Tibial nerve (tissue), 4 donors: ENCODE results near the gene CFD. TPM values are rescaled to one million over a fixed set of nuclear protein-coding genes. Genes with fewer than 3 reads are reported as not detected.

Experiments
- DNase-seq, 2 donors: peaks; one replicate each; pipeline ENCODE4 v3.0.0-alpha.2; 2019; ENCODE audit warnings: low spot score in 2 of 2
- H3K27ac ChIP-seq, 4 donors: fragments of 200-600 bp; sonication (generic) in 3 of 4; one replicate each; pipeline ENCODE4 v1.5.1; 2017 to 2019; ENCODE audit warnings: mild to moderate bottlenecking in 1 of 4
- H3K27me3 ChIP-seq, 2 donors: fragments of 200-600 bp; sonication (generic) in 1 of 2; one replicate each; pipeline versions ENCODE4 v1.5.1 to v1.6.0; 2017 to 2019
- H3K36me3 ChIP-seq, 3 donors: fragments of 200-600 bp; sonication (generic); one replicate each; pipeline ENCODE4 v1.5.1; 2018 to 2019
- H3K4me1 ChIP-seq, 4 donors: fragments of 200-600 bp; sonication (generic) in 3 of 4; one replicate each; pipeline ENCODE4 v1.5.1; 2017 to 2019
- H3K4me3 ChIP-seq, 4 donors: fragments of 200-600 bp; sonication (generic) in 3 of 4; one replicate each; pipeline ENCODE4 v1.5.1; 2017 to 2019; ENCODE audit warnings: mild to moderate bottlenecking in 1 of 4, moderate library complexity in 1 of 4
- H3K9me3 ChIP-seq, 4 donors: fragments of 200-600 bp; sonication (generic) in 3 of 4; one replicate each; pipeline ENCODE4 v1.5.1; 2017 to 2019
- EP300 ChIP-seq, 2 donors: sonication (generic); formaldehyde crosslinking; IDR thresholded peaks; one replicate each; pipeline ENCODE4 v1.6.1; 2017; ENCODE audit warnings: antibody characterized with exemption in 2 of 2, mild to moderate bottlenecking in 1 of 2
- POLR2A ChIP-seq, 2 donors: fragments of 450-650 bp; IDR thresholded peaks; one replicate each; pipeline ENCODE4 v1.6.1; 2017; ENCODE audit warnings: antibody characterized with exemption in 2 of 2, mild to moderate bottlenecking in 2 of 2, moderate library complexity in 2 of 2
- WGBS, 2 donors: methylation state at CpG; one replicate each; pipeline ENCODE4 v1.1.5; 2018; 5-methylcytosine and 5-hydroxymethylcytosine counted together
- total RNA-seq, 4 donors: library from RNA; depleted of rRNA; stranded (reverse); fragments of >200 nt; gene quantifications; one replicate each; pipeline ENCODE4 v1.1.0, GENCODE V29; 2016
- TF ChIP-seq, protein P1 (sequence below), 5 experiments: fragments of 200-600 bp in 3 of 5; fragments of 450-650 bp in 2 of 5; sonication (generic) in 3 of 5; IDR thresholded peaks; one replicate each; pipeline ENCODE4 v1.5.1; 2016 to 2019; ENCODE audit warnings: antibody characterized with exemption in 5 of 5, mild to moderate bottlenecking in 3 of 5, moderate library complexity in 2 of 5

The CFD gene
- 1,000 to 10,000 TPM; 1,040 to 7,538 (median 2,843) TPM for total RNA-seq

DNA sequence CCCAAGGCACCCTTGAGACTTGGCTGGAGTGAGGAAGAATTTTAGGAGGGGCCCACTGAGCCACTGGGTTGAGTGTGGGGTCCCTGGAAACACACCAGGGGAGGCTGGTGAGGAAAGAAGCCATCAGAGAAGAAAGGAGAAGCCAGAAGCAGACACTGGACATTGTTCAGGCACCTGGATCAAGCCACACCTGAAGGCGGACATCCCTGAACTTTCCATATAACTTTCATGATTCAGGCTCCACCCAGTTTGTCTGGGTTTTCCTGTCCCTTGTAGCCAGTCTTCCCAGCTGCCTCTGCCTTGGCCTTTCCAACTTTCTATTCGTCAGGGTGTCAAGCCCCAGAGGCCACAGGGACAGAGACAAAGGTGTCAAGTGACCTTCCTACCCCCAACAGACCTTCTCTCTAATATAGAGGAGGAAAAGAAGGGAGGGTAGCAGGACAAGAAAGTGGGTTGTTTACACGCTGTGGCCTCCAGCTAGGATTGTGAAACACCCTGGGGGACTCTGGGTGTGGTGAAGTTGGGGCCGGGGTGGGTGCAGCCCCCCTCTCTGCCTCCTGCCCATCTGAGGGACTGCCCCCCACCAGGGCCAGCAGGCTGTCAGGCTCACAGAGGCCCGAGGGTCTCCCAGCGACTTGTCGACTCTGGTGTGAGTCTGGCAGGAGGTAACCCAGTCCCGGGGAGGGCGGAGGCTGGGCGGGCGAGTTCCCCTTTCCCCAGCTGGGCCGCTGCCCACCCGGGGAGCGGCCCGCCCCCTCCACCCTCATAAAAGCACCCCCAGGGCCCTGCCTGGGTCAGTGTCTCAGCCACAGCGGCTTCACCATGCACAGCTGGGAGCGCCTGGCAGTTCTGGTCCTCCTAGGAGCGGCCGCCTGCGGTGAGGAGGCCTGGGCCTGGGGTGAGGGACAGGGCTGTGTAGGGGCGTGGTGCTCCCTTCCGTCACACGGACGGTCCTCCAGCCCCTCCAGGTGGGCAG is at the start of gene CFD:
Gene CFD, plus strand, starts transcription at position 797 of the 976 bp plus-strand sequence. Its CDS starts 26 bp downstream, at position 823.
- 31 to 34% methylated on average over 12 to 23 of the region's 24 CpGs for WGBS, 2 donors
- Histone ChIP-seq H3K9me3 (no peaks in the 10 kb centered on the region), H3K4me3 (peak within 1 kb of the TSS; percentile 31 to 53 (median 40)), H3K36me3 (no peaks in the 10 kb centered on the region), H3K27ac (peak within 1 kb of the TSS; percentile 67 to 87 (median 80)), H3K27me3 (peaks cover 0 to 67% of the 10 kb centered on the region in 2 donors), H3K4me1 (peaks cover 0 to 47% (median 10%) of the 10 kb centered on the region in 4 donors)
- TF ChIP-seq POLR2A (IDR thresholded peaks at IDR 0.05) = peak in 1 of 2 donors; percentile 69
- peak in 1 of 2 donors; percentile 86 for TF ChIP-seq EP300 (IDR thresholded peaks at IDR 0.05)
- TF ChIP-seq, protein P1, sequence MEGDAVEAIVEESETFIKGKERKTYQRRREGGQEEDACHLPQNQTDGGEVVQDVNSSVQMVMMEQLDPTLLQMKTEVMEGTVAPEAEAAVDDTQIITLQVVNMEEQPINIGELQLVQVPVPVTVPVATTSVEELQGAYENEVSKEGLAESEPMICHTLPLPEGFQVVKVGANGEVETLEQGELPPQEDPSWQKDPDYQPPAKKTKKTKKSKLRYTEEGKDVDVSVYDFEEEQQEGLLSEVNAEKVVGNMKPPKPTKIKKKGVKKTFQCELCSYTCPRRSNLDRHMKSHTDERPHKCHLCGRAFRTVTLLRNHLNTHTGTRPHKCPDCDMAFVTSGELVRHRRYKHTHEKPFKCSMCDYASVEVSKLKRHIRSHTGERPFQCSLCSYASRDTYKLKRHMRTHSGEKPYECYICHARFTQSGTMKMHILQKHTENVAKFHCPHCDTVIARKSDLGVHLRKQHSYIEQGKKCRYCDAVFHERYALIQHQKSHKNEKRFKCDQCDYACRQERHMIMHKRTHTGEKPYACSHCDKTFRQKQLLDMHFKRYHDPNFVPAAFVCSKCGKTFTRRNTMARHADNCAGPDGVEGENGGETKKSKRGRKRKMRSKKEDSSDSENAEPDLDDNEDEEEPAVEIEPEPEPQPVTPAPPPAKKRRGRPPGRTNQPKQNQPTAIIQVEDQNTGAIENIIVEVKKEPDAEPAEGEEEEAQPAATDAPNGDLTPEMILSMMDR (IDR thresholded peaks at IDR 0.05) = peak in 1 of 5 experiments; percentile 17
- peak; percentile 70 to 75 for DNase-seq

- 75 to 80% methylated on average over 23 to 30 of the region's 30 CpGs for WGBS, 2 donors
These were observed 49.2 kb upstream of the CFD start for GRCh38 chr19:810077-810855.

GRCh38 chr19:810883-811489 is 48.5 kb upstream of the CFD start:
- TF ChIP-seq POLR2A (IDR thresholded peaks at IDR 0.05) (no peak), EP300 (IDR thresholded peaks at IDR 0.05) (no peak)
- TF ChIP-seq, protein P1 (IDR thresholded peaks at IDR 0.05) = no peak
- Histone ChIP-seq H3K36me3 (peaks cover 4 to 99% (median 52%) of the 10 kb centered on the region in 3 donors), H3K27me3 (no peaks in the 10 kb centered on the region), H3K9me3 (no peaks in the 10 kb centered on the region), H3K4me3 (no peak overlapping the region), H3K27ac (no peak overlapping the region), H3K4me1 (peaks cover 0 to 2% (median 0%) of the 10 kb centered on the region in 4 donors)
- DNase-seq = no peak
- 83 to 87% methylated on average over 25 of the region's 25 CpGs for whole genome bisulfite sequencing, 2 donors

More at GRCh38 chr19:810077-810855, 49.2 kb upstream of the CFD start:
- no peaks in the 10 kb centered on the region for H3K27me3 ChIP-seq
- H3K4me1 ChIP-seq = peaks cover 0 to 3% (median 0%) of the 10 kb centered on the region in 4 donors
- H3K27ac ChIP-seq = no peak overlapping the region
- H3K4me3 ChIP-seq = no peak overlapping the region
- no peak for DNase-seq
- peaks cover 11 to 99% (median 59%) of the 10 kb centered on the region in 3 donors for H3K36me3 ChIP-seq
- TF ChIP-seq POLR2A (IDR thresholded peaks at IDR 0.05) = no peak
- no peaks in the 10 kb centered on the region for H3K9me3 ChIP-seq

DNA sequence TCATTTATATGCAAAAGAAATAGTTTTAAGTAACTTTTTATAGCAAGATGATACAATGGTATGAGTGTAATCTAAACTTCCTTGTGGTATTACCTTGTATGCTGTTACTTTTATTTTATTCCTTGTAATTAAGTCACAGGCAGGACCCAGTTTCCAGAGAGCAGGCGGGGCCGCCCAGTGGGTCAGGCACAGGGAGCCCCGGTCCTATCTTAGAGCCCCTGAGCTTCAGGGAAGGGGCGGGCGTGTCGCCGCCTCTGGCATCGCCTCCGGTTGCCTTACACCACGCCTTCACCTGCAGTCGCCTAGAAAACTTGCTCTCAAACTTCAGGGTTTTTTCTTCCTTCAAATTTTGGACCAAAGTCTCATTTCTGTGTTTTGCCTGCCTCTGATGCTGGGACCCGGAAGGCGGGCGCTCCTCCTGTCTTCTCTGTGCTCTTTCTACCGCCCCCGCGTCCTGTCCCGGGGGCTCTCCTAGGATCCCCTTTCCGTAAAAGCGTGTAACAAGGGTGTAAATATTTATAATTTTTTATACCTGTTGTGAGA is 47.9 kb upstream of the CFD start:
- no peaks in the 10 kb centered on the region for H3K4me1 ChIP-seq
- H3K4me3 ChIP-seq = no peak overlapping the region
- DNase-seq = no peak
- no peak overlapping the region for H3K27ac ChIP-seq
- H3K36me3 ChIP-seq = peaks cover 4 to 97% (median 46%) of the 10 kb centered on the region in 3 donors
- WGBS, 2 donors = 90 to 91% methylated on average over 20 of the region's 20 CpGs
- H3K9me3 ChIP-seq = no peaks in the 10 kb centered on the region
- no peak for TF ChIP-seq EP300 (IDR thresholded peaks at IDR 0.05)
- no peak for TF ChIP-seq POLR2A (IDR thresholded peaks at IDR 0.05)
- TF ChIP-seq, protein P1 (IDR thresholded peaks at IDR 0.05) = no peak
- no peaks in the 10 kb centered on the region for H3K27me3 ChIP-seq
